ENCODE data around the gene PPP2R5E. TPM values are rescaled to one million over a fixed set of nuclear protein-coding genes. Genes with fewer than 3 reads are reported as not detected.
"Not testable (repeated sequence)": the region's sequence is repeated elsewhere in the genome, so short reads cannot be mapped to it uniquely, and the experiment has no call there.

PPP2R5E gene
- total RNA-seq, 2 experiments from 2014 or later, result 44.8 to 46.3 TPM

DNA sequence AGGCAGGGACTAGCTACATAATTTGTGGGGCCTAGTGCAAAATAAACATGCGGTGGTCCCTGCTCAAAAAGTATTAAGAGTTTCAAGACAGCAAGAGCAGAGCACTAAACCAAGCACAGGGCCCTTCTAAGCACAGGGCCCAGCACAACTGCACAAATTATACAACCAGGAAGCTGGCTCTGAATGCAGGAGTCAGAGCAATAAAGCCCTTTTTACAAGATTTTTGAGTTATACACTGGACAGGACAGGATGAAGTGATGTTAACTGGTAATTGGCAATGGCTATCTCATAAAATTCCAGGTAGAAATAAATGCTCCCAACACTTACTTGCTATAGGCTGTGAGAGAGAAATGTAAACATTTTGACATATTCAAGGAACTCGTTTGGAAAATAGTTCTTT lies 138.3 kb downstream of the PPP2R5E start:
- CTCF ChIA-PET, result interaction anchor here (0.6 to 1.4 kb wide), 2 partner anchors 16 to 366 kb away, joined by 4 to 6 read pairs; no protein-coding TSS in a partner anchor
- H3K36me3 Mint-ChIP-seq (ENCODE audit: low read depth), result peaks cover 11% of the 10 kb centered on the region
- no peak overlapping the region for H3K27ac Mint-ChIP-seq
- no peaks in the 10 kb centered on the region for H3K9me3 Mint-ChIP-seq
- no peaks in the 10 kb centered on the region for H3K27me3 Mint-ChIP-seq
- DNase-seq, result no peak
- peaks cover 2% of the 10 kb centered on the region for H3K4me1 Mint-ChIP-seq
- POLR2A ChIA-PET, result no interaction called here
- H3K4me3 Mint-ChIP-seq, result no peak overlapping the region

DNA sequence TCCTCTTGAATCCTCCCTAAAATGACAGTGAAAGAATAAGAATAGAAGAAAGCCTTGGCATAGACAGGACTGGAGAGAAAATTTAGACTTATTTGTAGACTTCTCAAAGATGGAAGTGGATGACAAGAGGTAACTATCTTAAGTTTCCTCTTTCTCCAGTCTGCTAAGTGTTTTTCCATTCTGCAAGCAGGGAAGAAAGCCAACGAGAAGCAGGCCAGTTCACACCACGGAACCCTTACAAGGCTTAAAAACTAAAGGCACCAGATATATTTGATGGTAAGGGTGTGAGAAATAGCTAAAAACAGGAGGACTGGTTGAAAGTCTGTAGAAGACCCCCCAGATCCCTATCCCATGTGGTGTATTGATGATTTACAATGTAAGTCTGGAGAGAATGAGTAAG lies 141.5 kb downstream of the PPP2R5E start:
- ChIA-PET POLR2A (no interaction called here), CTCF (interaction anchor here (1.5 kb wide), 1 partner anchor 12 kb away, joined by 5 read pairs; no protein-coding TSS in a partner anchor)
- H3K27ac Mint-ChIP-seq, result no peak overlapping the region

DNA sequence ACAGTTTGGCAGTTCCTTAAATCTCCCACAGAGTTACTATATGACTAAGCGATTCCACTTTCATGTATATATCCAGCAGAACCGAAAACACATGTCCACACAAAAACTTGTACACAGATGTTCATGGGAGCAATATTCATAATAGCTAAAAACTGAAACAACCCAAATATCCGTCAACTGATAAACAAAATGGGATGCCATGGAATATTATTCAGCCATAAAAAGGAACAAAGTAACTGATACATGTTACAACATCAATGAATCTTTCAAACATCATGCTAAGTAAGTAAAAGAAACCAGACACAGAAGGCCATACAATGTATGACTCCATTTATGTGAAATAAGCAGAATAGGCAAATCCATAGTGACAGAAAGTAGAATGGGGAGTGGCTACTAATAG lies 144.2 kb downstream of the PPP2R5E start:
- Mint-ChIP-seq H3K36me3 (ENCODE audit: low read depth) (peaks cover 25% of the 10 kb centered on the region), H3K27ac (no peak overlapping the region), H3K9me3 (no peaks in the 10 kb centered on the region)

More for the DNA sequence above, 141.5 kb downstream of the PPP2R5E start:
- no peaks in the 10 kb centered on the region for H3K9me3 Mint-ChIP-seq
- no peaks in the 10 kb centered on the region for H3K27me3 Mint-ChIP-seq
- no peak for DNase-seq
- peaks cover 2% of the 10 kb centered on the region for H3K4me1 Mint-ChIP-seq
- no peak overlapping the region for H3K4me3 Mint-ChIP-seq
- peaks cover 20% of the 10 kb centered on the region for H3K36me3 Mint-ChIP-seq (ENCODE audit: low read depth)

DNA sequence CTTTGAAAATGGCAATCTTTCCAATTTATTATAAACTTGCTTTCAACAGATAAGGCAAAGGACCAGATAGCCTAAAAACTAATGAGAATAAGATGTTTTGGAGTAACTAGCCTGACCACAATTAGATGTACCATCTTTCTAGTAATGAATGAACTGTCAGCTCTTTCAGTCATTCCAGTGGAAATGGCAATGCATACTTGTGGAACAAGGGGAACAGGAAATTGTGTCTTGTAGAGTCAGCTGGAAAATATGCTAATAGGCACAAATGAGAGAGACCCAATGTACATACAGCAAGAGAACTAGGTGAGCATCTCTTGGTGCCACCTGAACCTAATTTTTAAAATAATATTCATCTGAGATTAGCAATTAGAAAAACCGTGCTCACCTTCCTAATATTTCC lies 148.3 kb downstream of the PPP2R5E start:
- Mint-ChIP-seq H3K27ac (no peak overlapping the region), H3K4me3 (no peak overlapping the region), H3K27me3 (no peaks in the 10 kb centered on the region), H3K4me1 (peaks cover 4% of the 10 kb centered on the region), H3K9me3 (no peaks in the 10 kb centered on the region), H3K36me3 (ENCODE audit: low read depth) (peaks cover 41% of the 10 kb centered on the region)
- CTCF ChIA-PET, result no interaction called here
- DNase-seq, result no peak
- POLR2A ChIA-PET, result no interaction called here

More for the DNA sequence above, 144.2 kb downstream of the PPP2R5E start:
- no peak for DNase-seq
- Mint-ChIP-seq H3K27me3 (no peaks in the 10 kb centered on the region), H3K4me3 (no peak overlapping the region), H3K4me1 (peaks cover 4% of the 10 kb centered on the region)
- ChIA-PET POLR2A (no interaction called here), CTCF (no interaction called here)

DNA sequence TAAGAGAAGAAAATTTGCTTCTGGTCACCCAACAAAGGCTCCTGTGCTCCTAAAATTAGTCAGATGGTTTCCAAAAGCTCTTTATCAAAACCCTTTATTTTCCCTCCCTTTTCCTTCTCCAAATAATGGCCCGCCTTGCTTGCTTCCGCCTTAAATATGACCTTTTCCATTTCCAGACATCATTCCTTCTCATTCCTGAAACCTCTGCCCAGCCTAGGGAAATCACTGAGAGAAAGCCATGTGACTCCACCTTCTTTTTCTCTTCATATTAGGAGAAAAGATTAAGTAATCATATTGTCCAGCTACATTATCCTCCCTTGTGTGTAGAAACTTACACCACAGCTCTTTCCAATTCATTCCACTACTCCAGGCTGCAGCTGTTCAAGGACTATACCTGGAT lies 148.7 kb downstream of the PPP2R5E start:
- Mint-ChIP-seq H3K4me3 (no peak overlapping the region), H3K9me3 (no peaks in the 10 kb centered on the region), H3K27me3 (no peaks in the 10 kb centered on the region), H3K4me1 (peaks cover 4% of the 10 kb centered on the region), H3K36me3 (ENCODE audit: low read depth) (peaks cover 38% of the 10 kb centered on the region), H3K27ac (no peak overlapping the region)
- ChIA-PET CTCF (no interaction called here), POLR2A (no interaction called here)
- no peak for DNase-seq

DNA sequence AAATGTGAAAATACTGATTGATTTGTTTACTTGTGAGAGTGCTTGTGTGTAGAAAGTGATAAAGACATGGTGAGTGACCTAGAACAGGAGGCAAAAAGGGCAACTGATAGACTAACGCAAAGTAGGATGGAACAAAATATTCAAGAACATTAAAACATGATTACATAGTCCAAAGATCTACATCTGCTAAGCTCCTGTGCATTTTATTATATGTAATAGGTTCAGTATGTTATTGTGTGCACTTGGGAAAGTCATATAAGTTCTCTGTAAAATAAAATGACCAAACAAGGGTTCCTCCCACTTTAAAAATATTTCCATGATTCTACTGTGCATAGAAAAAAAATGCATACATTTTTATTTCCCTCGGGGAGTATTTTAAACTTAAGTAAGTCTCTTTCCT lies 150.2 kb downstream of the PPP2R5E start:
- no peak overlapping the region for H3K4me3 Mint-ChIP-seq
- H3K4me1 Mint-ChIP-seq, result peaks cover 4% of the 10 kb centered on the region
- no peaks in the 10 kb centered on the region for H3K9me3 Mint-ChIP-seq

DNA sequence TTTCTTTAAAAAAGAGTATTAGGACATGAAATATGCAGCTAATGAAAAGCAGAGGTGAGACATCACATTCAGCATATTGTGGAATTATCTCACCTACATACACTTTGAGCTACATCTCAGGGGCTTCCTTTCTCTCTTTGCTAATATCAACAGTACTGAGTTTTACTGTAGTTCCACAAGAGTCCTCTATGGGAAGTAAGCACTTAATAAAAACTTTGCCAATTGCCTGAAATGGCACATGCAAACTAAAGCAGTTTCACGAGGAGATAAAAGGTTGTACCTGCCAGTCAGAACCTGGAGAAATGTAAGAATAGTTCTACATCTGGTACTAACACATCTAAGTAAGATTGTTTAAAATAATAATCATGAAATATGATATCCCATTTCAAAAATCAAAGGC lies 150.9 kb downstream of the PPP2R5E start:
- H3K4me3 Mint-ChIP-seq, result no peak overlapping the region
- DNase-seq, result no peak
- no peaks in the 10 kb centered on the region for H3K9me3 Mint-ChIP-seq
- H3K27ac Mint-ChIP-seq, result no peak overlapping the region
- no peaks in the 10 kb centered on the region for H3K27me3 Mint-ChIP-seq
- H3K4me1 Mint-ChIP-seq, result peaks cover 4% of the 10 kb centered on the region
- peaks cover 39% of the 10 kb centered on the region for H3K36me3 Mint-ChIP-seq (ENCODE audit: low read depth)
- ChIA-PET POLR2A (no interaction called here), CTCF (no interaction called here)

More for the DNA sequence above, 150.2 kb downstream of the PPP2R5E start:
- DNase-seq, result no peak
- CTCF ChIA-PET, result no interaction called here
- Mint-ChIP-seq H3K27ac (peak overlapping the region; percentile 6), H3K36me3 (ENCODE audit: low read depth) (peaks cover 39% of the 10 kb centered on the region), H3K27me3 (no peaks in the 10 kb centered on the region)
- POLR2A ChIA-PET, result no interaction called here

DNA sequence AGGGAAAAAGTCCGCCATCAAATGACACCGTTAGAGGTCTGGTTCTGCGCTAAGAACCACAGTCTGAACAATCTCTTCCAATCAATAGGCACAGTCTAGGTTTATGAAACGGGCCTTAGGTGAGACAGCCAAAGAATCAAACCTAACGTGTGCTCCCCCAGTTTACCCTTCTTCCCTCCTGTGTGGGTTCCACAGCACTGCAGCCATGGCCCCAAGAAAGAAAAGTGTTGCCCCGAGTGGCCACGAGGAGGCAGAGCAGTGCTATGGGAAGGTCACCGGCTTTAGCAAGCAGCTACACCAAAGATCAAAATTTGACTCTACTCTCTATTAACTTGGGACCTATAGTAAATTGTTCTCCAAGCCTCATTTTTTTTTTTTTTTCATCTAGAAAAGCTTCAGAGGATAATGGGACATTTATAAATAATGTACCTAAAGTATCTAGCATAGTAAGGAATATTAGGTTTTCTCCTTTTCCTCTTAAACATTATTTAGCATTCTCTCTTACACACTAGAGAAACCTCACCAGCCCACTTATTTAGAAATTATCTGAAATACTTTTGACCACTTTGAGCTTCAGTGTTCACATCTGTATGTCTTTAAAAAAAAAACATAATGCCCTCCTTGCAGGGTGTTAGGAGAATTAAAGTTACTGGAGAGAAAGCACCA lies 154.3 kb downstream of the PPP2R5E start:
- peak; percentile 72 for DNase-seq
- H3K4me3 Mint-ChIP-seq, result no peak overlapping the region
- CTCF ChIA-PET, result interaction anchor here (0.7 to 3.6 kb wide), 23 partner anchors 8 to 916 kb away, joined by 3 to 31 read pairs (median 4); partner anchors contain the start of genes PPP2R5E and WDR89
- H3K27me3 Mint-ChIP-seq, result no peaks in the 10 kb centered on the region
- no peaks in the 10 kb centered on the region for H3K9me3 Mint-ChIP-seq
- peaks cover 13% of the 10 kb centered on the region for H3K4me1 Mint-ChIP-seq
- peaks cover 50% of the 10 kb centered on the region for H3K36me3 Mint-ChIP-seq (ENCODE audit: low read depth)
- no peak overlapping the region for H3K27ac Mint-ChIP-seq
- POLR2A ChIA-PET, result interaction anchor here (0.6 to 0.8 kb wide), 2 partner anchors 168 to 253 kb away, joined by 3 to 4 read pairs; partner anchors contain the start of gene WDR89

DNA sequence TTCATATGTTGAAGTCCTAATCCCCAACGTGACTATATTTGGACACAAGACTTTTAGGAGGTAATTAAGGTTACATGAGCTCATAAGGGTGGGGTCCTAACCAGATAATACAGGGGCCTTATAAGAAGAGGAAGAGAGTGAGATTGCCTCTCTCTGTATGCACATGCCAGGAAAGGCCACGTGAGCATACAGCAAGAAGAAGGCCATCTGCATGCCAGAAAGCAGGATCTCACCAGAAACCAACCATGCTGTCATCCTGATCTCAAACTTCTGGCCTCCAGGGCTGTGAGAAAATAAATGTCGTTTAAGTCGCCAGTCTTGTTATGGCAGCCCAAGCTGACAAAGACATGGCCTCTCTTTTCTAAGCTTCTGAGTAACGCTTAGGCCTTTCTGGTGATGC lies 155.5 kb downstream of the PPP2R5E start:
- ChIA-PET POLR2A (no interaction called here), CTCF (interaction anchor here (1.5 to 3.6 kb wide), 2 partner anchors 51 to 155 kb away, joined by 8 to 31 read pairs; partner anchors contain the start of gene PPP2R5E)
- Mint-ChIP-seq H3K27ac (no peak overlapping the region), H3K4me1 (peaks cover 21% of the 10 kb centered on the region), H3K9me3 (no peaks in the 10 kb centered on the region), H3K4me3 (no peak overlapping the region), H3K27me3 (no peaks in the 10 kb centered on the region), H3K36me3 (ENCODE audit: low read depth) (peaks cover 54% of the 10 kb centered on the region)
- DNase-seq, result no peak

DNA sequence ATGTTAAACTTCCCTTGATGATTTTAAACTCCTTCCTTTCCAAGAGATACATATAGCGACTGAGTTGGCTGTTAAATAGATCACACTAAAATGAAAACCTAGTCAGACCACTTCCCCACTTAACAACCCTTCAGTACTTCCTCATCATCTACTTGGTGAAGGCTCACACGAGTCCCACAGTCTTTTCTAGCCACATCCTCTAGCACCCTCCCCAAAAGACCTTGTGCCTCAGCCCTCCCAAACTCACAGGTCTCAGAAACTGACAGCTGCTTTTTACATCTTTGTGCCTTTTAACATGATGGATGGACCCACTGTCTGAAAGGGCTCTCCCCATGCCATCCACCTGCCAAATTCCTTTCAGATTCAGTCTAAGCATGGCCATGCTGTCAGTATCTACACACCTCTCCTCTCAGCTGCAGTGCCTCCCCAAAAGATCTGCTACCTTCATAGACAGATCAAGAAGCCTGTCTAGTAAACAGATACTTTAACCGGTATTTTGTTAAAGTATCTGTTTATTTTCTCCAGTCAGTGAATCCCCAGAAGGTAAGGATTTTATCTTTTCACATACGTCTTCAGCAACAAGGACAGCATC lies 159.3 kb downstream of the PPP2R5E start:
- no peaks in the 10 kb centered on the region for H3K27me3 Mint-ChIP-seq
- H3K4me3 Mint-ChIP-seq, result no peak overlapping the region
- H3K27ac Mint-ChIP-seq, result peak overlapping the region; percentile 88
- H3K4me1 Mint-ChIP-seq, result peaks cover 21% of the 10 kb centered on the region
- peaks cover 49% of the 10 kb centered on the region for H3K36me3 Mint-ChIP-seq (ENCODE audit: low read depth)
- ChIA-PET CTCF (interaction anchor here (1.5 kb wide), 1 partner anchor 160 kb away, joined by 4 read pairs; the partner anchor contains the start of gene PPP2R5E), POLR2A (interaction anchor here (1.5 kb wide), 1 partner anchor 13 kb away, joined by 5 read pairs; no protein-coding TSS in a partner anchor)
- DNase-seq, result peak; percentile 49
- no peaks in the 10 kb centered on the region for H3K9me3 Mint-ChIP-seq

DNA sequence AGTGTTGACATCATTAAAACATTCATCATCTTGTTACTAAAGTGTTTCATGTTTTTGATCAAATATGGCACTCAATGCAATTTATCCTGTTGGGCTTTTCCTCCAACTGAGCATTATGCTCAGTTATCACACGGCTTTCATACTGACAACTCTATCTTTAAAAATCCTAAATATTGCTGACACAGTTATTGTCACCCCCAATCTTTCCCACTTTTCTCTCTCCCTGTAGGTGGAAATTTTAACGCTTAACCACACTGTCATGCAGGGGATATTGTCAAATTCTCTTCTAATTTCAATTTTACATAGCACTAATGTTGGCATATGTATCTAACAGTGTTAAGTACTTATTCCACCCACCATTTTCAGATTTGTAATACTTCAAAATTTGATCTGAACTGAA lies 164.7 kb downstream of the PPP2R5E start:
- Mint-ChIP-seq H3K27ac (no peak overlapping the region), H3K36me3 (ENCODE audit: low read depth) (peaks cover 34% of the 10 kb centered on the region), H3K9me3 (no peaks in the 10 kb centered on the region), H3K4me3 (no peak overlapping the region), H3K27me3 (no peaks in the 10 kb centered on the region), H3K4me1 (peaks cover 4% of the 10 kb centered on the region)
- no peak for DNase-seq
- CTCF ChIA-PET, result no interaction called here
- POLR2A ChIA-PET, result no interaction called here

DNA sequence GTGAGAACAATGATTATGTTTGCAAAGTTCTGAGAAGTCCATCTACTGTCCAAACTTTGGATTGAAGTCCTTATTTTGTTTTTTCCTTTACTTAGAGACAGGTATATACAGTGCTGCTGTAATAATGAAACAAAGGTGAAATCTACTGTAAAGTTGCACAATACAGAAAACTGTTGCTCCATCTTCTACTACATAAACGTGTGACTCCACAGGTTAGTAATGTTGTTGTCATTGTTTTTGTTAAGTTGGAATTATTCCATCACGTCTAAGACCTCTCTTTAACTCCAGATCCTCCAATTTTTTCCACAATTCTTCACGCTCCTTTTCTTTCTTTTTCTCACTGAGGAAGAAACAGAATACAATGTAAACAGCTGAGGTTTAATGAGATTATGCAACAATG lies 167.4 kb downstream of the PPP2R5E start:
- no peak for DNase-seq
- Mint-ChIP-seq H3K4me3 (no peak overlapping the region), H3K27ac (no peak overlapping the region), H3K36me3 (ENCODE audit: low read depth) (peaks cover 25% of the 10 kb centered on the region), H3K9me3 (no peaks in the 10 kb centered on the region), H3K27me3 (no peaks in the 10 kb centered on the region), H3K4me1 (peaks cover 11% of the 10 kb centered on the region)
- ChIA-PET POLR2A (no interaction called here), CTCF (interaction anchor here (0.9 kb wide), 1 partner anchor 13 kb away, joined by 3 read pairs; no protein-coding TSS in a partner anchor)

DNA sequence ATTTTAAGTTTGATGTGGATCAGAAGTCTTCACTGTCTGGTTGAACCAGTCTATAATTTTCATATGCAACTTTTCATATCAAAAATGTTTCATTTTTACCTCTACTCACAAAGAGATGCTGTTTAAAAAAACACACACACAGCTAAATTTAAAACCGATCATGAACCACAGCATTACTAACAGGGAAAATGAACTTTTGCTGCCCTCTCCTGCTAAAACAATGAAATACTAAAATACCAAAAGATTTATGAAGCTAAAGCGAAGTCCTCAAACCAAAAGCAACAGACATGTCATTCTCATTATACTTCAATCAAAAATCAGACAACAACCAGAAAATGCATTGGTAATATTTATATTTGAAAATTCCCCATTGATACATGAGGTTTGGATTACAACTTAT lies 171.6 kb downstream of the PPP2R5E start:
- H3K4me3 Mint-ChIP-seq, H3K27me3 Mint-ChIP-seq, DNase-seq, H3K9me3 Mint-ChIP-seq, H3K27ac Mint-ChIP-seq: not testable (repeated sequence)
- Mint-ChIP-seq H3K36me3 (ENCODE audit: low read depth) (peaks cover 23% of the 10 kb centered on the region), H3K4me1 (peaks cover 11% of the 10 kb centered on the region)
- CTCF ChIA-PET, result interaction anchor here (1.0 to 1.2 kb wide), 2 partner anchors 11 to 94 kb away, joined by 3 to 5 read pairs; no protein-coding TSS in a partner anchor
- POLR2A ChIA-PET, result interaction anchor here (1.8 kb wide), 1 partner anchor 12 kb away, joined by 5 read pairs; no protein-coding TSS in a partner anchor

Data from activated CD4-positive, alpha-beta memory T cell treated with anti-CD3 and anti-CD28 coated beads, Interleukin-2, amount 10 ng/mL, durations not matched to agents 7 days and 5 days (primary cell).